Neuronal stem cell (in vitro differentiated cells): ENCODE measurements around the gene SLIT3.

Experiments
- DNase-seq: peaks from one replicate; pipeline ENCODE4 v3.0.0-alpha.2; 2013; ENCODE audit warnings: low spot score
- H2AFZ ChIP-seq: one replicate; pipeline ENCODE4 v1.6.1; 2013; ENCODE audit warnings: mild to moderate bottlenecking, low read length, inconsistent platforms
- H2AK5ac ChIP-seq: 2 replicates; pipeline ENCODE4 v1.6.1; 2013; ENCODE audit warnings: low read depth, mild to moderate bottlenecking, inconsistent platforms, low read length, moderate library complexity, mixed read lengths
- H2BK120ac ChIP-seq: 2 replicates; pipeline ENCODE4 v1.6.1; 2013; ENCODE audit warnings: low read depth, mild to moderate bottlenecking, inconsistent platforms, low read length, moderate library complexity, mixed read lengths
- H2BK12ac ChIP-seq: one replicate; pipeline ENCODE4 v1.6.1; 2013; ENCODE audit warnings: low read length, inconsistent platforms
- H2BK15ac ChIP-seq: 2 replicates; pipeline ENCODE4 v1.6.1; 2013; ENCODE audit warnings: mild to moderate bottlenecking, low read length, inconsistent platforms, mixed read lengths
- H2BK5ac ChIP-seq: one replicate; pipeline ENCODE4 v1.6.1; 2013; ENCODE audit warnings: inconsistent platforms, mild to moderate bottlenecking, low read length, moderate library complexity
- H3K14ac ChIP-seq: one replicate; pipeline ENCODE4 v1.6.1; 2013; ENCODE audit warnings: low read length, inconsistent platforms
- H3K18ac ChIP-seq: 2 replicates; pipeline ENCODE4 v1.6.1; 2013; ENCODE audit warnings: low read length, inconsistent platforms
- H3K23ac ChIP-seq: 2 replicates; pipeline ENCODE4 v1.6.1; 2013; ENCODE audit warnings: low read depth, mild to moderate bottlenecking, mixed read lengths, low read length, inconsistent platforms; ENCODE audit not compliant: poor library complexity
- H3K27ac ChIP-seq: replicated peaks from 3 replicates; pipeline ENCODE4 v1.5.1; 2013; ENCODE audit warnings: low read length, inconsistent platforms
- H3K27me3 ChIP-seq, 3 experiments: 2 replicates each; pipeline ENCODE4 v1.6.1; 2013; ENCODE audit warnings: low read length in 3 of 3, mild to moderate bottlenecking in 2 of 3, inconsistent platforms in 1 of 3, low read depth in 1 of 3, mixed read lengths in 1 of 3, moderate library complexity in 1 of 3; ENCODE audit not compliant: control insufficient read depth in 3 of 3, insufficient read depth in 3 of 3
- H3K36me3 ChIP-seq, 2 donors: replicated peaks in 1 of 2; 2 replicates each; pipeline ENCODE4 v1.6.1; 2013; ENCODE audit warnings: low read length in 2 of 2; ENCODE audit not compliant: control insufficient read depth in 2 of 2, insufficient read depth in 2 of 2
- H3K4ac ChIP-seq: 2 replicates; pipeline ENCODE4 v1.6.1; 2013; ENCODE audit warnings: inconsistent platforms, mild to moderate bottlenecking, low read length, moderate library complexity
- H3K4me1 ChIP-seq, 2 donors: 1 replicate in 1 of 2; 2 replicates in 1 of 2; pipeline ENCODE4 v1.6.1; 2013; ENCODE audit warnings: low read length in 2 of 2, low read depth in 1 of 2; ENCODE audit not compliant: control insufficient read depth in 2 of 2, insufficient read depth in 1 of 2
- H3K4me2 ChIP-seq: one replicate; pipeline ENCODE4 v1.6.1; 2013; ENCODE audit warnings: mild to moderate bottlenecking, low read length, inconsistent platforms; ENCODE audit not compliant: insufficient read depth, poor library complexity, severe bottlenecking
- H3K4me3 ChIP-seq, 2 donors: 2 replicates each; pipeline ENCODE4 v1.5.1; 2013; ENCODE audit warnings: low read length in 2 of 2, mild to moderate bottlenecking in 2 of 2, inconsistent platforms in 1 of 2, moderate library complexity in 1 of 2
- H3K79me1 ChIP-seq: one replicate; pipeline ENCODE4 v1.6.1; 2013; ENCODE audit warnings: low read depth, mild to moderate bottlenecking, inconsistent platforms, low read length, moderate library complexity
- H3K9ac ChIP-seq: one replicate; pipeline ENCODE4 v1.6.1; 2013; ENCODE audit warnings: mild to moderate bottlenecking, low read depth, low read length, inconsistent platforms; ENCODE audit not compliant: poor library complexity
- H3K9me3 ChIP-seq, 2 donors: replicated peaks in 1 of 2; 2 replicates each; pipeline versions ENCODE3 to v1.6.1; 2013; ENCODE audit warnings: low read length in 2 of 2, mild to moderate bottlenecking in 2 of 2, inconsistent platforms in 1 of 2, low read depth in 1 of 2, mixed read lengths in 1 of 2, moderate library complexity in 1 of 2; ENCODE audit not compliant: control insufficient read depth in 2 of 2, insufficient read depth in 1 of 2
- H4K8ac ChIP-seq: one replicate; pipeline ENCODE4 v1.6.1; 2013; ENCODE audit warnings: low read depth, mild to moderate bottlenecking, inconsistent platforms, low read length, moderate library complexity
- H4K91ac ChIP-seq: one replicate; pipeline ENCODE4 v1.6.1; 2013; ENCODE audit warnings: low read length, low read depth, mild to moderate bottlenecking, inconsistent platforms; ENCODE audit not compliant: poor library complexity
- WGBS, 2 donors: extraction: QIAGEN DNeasy Blood & Tissue Kit; methylation state at CpG; one replicate each; pipeline ENCODE4 v1.1.7; 2013; ENCODE audit warnings: missing lambda C conversion rate in 2 of 2, mixed read lengths in 1 of 2; ENCODE audit not compliant: insufficient read length in 2 of 2, insufficient replicate concordance in 1 of 2; ENCODE audit errors: extremely low coverage in 2 of 2; 5-methylcytosine and 5-hydroxymethylcytosine counted together

SLIT3 gene

GRCh38 chr5:169011009-169011408 is 289.9 kb downstream of the SLIT3 start:
- H3K14ac ChIP-seq = no peak overlapping the region
- no peak overlapping the region for H3K9ac ChIP-seq
- peaks cover 0 to 28% (median 0%) of the 10 kb centered on the region in 3 experiments for H3K27me3 ChIP-seq
- H4K8ac ChIP-seq = no peak overlapping the region
- H3K4me2 ChIP-seq = no peak overlapping the region
- H2AFZ ChIP-seq = no peak overlapping the region
- H2BK15ac ChIP-seq = no peak overlapping the region
- no peak overlapping the region for H4K91ac ChIP-seq
- no peak overlapping the region for H2BK12ac ChIP-seq
- H3K4ac ChIP-seq = no peak overlapping the region
- no peak overlapping the region for H3K4me3 ChIP-seq
- H3K36me3 ChIP-seq = peaks cover 0 to 2% of the 10 kb centered on the region in 2 donors
- no peak overlapping the region for H3K18ac ChIP-seq
- H2BK5ac ChIP-seq = no peak overlapping the region
- no peak overlapping the region for H2AK5ac ChIP-seq
- no CpG with 5 or more reads among the region's 4 CpGs for WGBS, 2 donors
- no peak overlapping the region for H2BK120ac ChIP-seq
- H3K23ac ChIP-seq = no peak overlapping the region
- H3K79me1 ChIP-seq = no peaks in the 10 kb centered on the region
- H3K4me1 ChIP-seq = peaks cover 0 to 17% of the 10 kb centered on the region in 2 donors
- DNase-seq = no peak
- no peaks in the 10 kb centered on the region for H3K9me3 ChIP-seq
- no peak overlapping the region for H3K27ac ChIP-seq

DNA sequence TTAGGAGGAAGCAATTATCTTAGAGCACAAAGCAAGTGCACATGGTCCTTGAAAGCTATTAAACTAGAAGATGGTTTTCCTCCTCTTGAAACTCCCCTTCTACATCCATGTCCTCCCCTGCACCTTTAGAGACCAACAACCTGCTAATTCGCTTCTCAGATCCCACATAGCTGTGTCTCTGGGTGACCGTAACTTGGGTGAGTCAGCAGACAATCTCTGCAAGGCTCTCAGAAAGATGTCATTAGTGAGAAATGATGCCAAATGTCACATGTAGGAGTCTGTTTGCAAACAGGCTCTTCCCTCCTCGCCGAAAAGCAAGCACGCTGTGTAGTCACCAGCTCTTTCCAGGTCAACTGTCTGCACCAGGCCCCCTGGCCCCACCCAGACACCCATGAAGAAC is 291.8 kb downstream of the SLIT3 start:
- H3K9ac ChIP-seq = no peak overlapping the region
- no peaks in the 10 kb centered on the region for H3K9me3 ChIP-seq
- no peak overlapping the region for H3K23ac ChIP-seq
- H3K14ac ChIP-seq = no peak overlapping the region
- no peak overlapping the region for H3K27ac ChIP-seq
- no peak overlapping the region for H4K91ac ChIP-seq
- H3K4me2 ChIP-seq = no peak overlapping the region
- H4K8ac ChIP-seq = no peak overlapping the region
- no peak overlapping the region for H2BK12ac ChIP-seq
- no peaks in the 10 kb centered on the region for H3K79me1 ChIP-seq
- H3K4me3 ChIP-seq = no peak overlapping the region
- DNase-seq = no peak
- H3K4ac ChIP-seq = no peak overlapping the region
- H3K27me3 ChIP-seq = peaks cover 0 to 28% (median 0%) of the 10 kb centered on the region in 3 experiments
- H3K36me3 ChIP-seq = peaks cover 0 to 2% of the 10 kb centered on the region in 2 donors
- no peak overlapping the region for H2AFZ ChIP-seq
- H3K18ac ChIP-seq = no peak overlapping the region
- WGBS, 2 donors = no CpG with 5 or more reads among the region's 5 CpGs
- H2BK15ac ChIP-seq = no peak overlapping the region
- no peak overlapping the region for H2AK5ac ChIP-seq
- no peak overlapping the region for H2BK120ac ChIP-seq
- peaks cover 0 to 18% of the 10 kb centered on the region in 2 donors for H3K4me1 ChIP-seq
- no peak overlapping the region for H2BK5ac ChIP-seq

- Histone ChIP-seq H3K4me2 (no peak overlapping the region), H2BK12ac (no peak overlapping the region), H2BK120ac (no peak overlapping the region), H2BK5ac (no peak overlapping the region), H2AFZ (no peak overlapping the region), H3K9ac (no peak overlapping the region), H2BK15ac (no peak overlapping the region), H3K36me3 (no peaks in the 10 kb centered on the region), H3K79me1 (no peaks in the 10 kb centered on the region), H2AK5ac (no peak overlapping the region), H3K14ac (no peak overlapping the region), H3K18ac (peak overlapping the region; percentile 72), H3K4me1 (peaks cover 0 to 5% of the 10 kb centered on the region in 2 donors), H4K91ac (no peak overlapping the region), H3K9me3 (no peaks in the 10 kb centered on the region), H3K4me3 (no peak overlapping the region), H3K4ac (no peak overlapping the region), H3K27ac (no peak overlapping the region), H4K8ac (no peak overlapping the region), H3K27me3 (peaks cover 0 to 34% (median 0%) of the 10 kb centered on the region in 3 experiments), H3K23ac (no peak overlapping the region)
- WGBS, 2 donors = no CpG with 5 or more reads among the region's 8 CpGs
- DNase-seq = no peak
Observed at GRCh38 chr5:169006842-169007790, 293.8 kb downstream of the SLIT3 start.

DNA sequence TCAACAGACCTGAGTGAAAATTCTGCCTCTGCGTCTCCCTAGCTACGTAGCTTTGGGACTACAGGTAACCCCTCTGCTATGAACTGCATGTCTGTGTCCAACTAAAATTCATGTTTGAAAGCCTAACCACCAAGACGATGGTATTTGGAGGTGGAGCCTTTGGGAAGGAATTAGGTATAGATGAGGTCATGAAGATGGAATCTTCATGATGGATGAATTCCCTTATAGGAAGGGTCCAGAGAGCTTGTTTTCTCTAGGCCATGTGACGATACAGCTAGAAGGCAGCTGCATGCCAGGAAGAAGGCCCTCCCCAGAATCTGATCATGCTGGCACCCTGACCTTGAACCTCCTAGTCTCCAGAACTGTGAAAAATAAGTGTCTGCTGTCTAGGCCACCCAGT is 296.4 kb downstream of the SLIT3 start:
- no peak overlapping the region for H3K9ac ChIP-seq
- no peak for DNase-seq
- no peaks in the 10 kb centered on the region for H3K9me3 ChIP-seq
- no peak overlapping the region for H3K27ac ChIP-seq
- no peak overlapping the region for H4K91ac ChIP-seq
- H3K14ac ChIP-seq = no peak overlapping the region
- no peak overlapping the region for H2AK5ac ChIP-seq
- H2BK120ac ChIP-seq = no peak overlapping the region
- H2BK5ac ChIP-seq = no peak overlapping the region
- H3K36me3 ChIP-seq = no peaks in the 10 kb centered on the region
- H4K8ac ChIP-seq = no peak overlapping the region
- H3K4me3 ChIP-seq = no peak overlapping the region
- H2BK12ac ChIP-seq = no peak overlapping the region
- H3K4me2 ChIP-seq = no peak overlapping the region
- H3K4ac ChIP-seq = no peak overlapping the region
- H2BK15ac ChIP-seq = no peak overlapping the region
- H2AFZ ChIP-seq = no peak overlapping the region
- no peak overlapping the region for H3K23ac ChIP-seq
- H3K79me1 ChIP-seq = no peaks in the 10 kb centered on the region
- peaks cover 0 to 39% (median 0%) of the 10 kb centered on the region in 3 experiments for H3K27me3 ChIP-seq
- no peak overlapping the region for H3K18ac ChIP-seq
- peaks cover 0 to 4% of the 10 kb centered on the region in 2 donors for H3K4me1 ChIP-seq
- WGBS, 2 donors = no CpG with 5 or more reads among the region's 4 CpGs
